Measurements from ENCODE around the gene VAV1.
"Not testable (repeated sequence)": the region's sequence is repeated elsewhere in the genome, so short reads cannot be mapped to it uniquely, and the experiment has no call there.

Gene VAV1

GRCh38 chr19:6793411-6793810 is 20.9 kb downstream of the VAV1 start:
- DNase-seq = no peak

GRCh38 chr19:6793973-6794372 is 21.5 kb downstream of the VAV1 start:
- no peak for DNase-seq

DNA sequence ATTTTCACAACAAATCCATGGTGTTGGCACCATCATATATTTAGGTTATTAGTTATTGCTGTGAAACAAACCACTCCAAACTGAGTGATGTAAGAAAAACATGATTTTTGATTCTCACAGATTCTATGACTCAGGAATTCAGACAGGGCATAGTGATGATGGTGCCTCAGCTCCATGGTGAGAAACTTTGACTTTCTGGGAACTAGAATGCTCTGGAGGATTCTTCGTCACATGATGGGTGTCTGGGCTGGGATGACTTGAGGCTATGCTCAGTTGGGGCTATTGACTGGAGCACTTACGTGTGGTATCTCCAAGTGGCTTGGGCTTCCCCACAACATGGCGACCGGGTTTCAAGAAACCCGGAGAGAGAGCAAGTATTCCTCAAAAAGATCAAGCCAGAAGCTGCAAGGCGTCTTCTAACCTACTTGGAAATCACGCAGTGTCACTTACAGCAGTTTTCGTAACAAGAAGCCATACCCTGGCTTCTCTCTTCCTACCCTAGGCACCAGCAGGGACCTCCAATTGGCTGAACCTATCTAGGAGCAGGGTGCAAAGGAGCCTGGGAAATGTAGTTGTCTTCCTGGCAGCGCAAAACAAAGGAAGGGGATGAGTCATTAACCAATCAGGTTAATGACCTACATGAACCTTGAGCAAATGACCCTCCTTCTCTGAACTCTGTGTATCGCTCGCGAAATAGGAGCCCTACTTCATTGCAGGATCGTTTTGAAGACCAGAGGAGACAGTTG is 22.4 kb downstream of the VAV1 start:
- no peak for DNase-seq

DNA sequence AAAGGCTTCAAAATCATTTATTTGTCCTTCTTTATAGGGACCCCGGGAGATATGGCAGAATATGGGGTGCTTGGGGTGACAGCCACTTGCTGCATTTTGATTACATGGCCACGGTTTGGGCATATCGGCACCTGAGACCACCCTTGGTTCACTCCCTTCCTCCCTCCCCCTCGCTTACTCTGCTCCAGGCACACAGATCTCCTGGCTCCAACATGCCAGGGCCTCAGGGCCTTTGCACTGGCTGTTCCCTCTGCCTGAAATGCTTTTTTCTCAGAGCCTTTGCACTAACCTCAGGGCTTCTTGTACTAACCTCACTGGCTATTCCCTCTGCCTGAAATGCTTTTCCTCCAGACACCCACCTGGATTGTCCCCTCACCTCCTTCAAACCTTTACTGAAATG is 23.8 kb downstream of the VAV1 start:
- DNase-seq = no peak

DNA sequence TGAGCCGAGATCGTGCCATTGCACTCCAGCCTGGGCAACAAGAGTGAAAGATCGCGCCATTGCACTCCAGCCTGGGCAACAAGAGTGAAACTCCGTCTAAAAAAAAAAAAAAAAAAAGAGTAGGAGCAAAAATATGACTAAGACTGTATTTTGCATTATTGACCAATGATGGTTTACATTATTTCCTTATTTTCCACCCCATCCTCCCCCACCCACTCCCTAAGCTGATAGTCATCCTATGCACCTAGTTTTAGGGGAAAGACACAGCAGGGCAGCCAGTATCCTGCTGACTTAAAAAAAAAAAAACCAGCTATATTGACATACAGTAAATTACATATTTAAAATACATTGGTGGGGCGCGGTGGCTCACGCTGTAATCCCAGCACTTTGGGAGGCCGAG is 25.1 kb downstream of the VAV1 start:
- no peak for DNase-seq

DNA sequence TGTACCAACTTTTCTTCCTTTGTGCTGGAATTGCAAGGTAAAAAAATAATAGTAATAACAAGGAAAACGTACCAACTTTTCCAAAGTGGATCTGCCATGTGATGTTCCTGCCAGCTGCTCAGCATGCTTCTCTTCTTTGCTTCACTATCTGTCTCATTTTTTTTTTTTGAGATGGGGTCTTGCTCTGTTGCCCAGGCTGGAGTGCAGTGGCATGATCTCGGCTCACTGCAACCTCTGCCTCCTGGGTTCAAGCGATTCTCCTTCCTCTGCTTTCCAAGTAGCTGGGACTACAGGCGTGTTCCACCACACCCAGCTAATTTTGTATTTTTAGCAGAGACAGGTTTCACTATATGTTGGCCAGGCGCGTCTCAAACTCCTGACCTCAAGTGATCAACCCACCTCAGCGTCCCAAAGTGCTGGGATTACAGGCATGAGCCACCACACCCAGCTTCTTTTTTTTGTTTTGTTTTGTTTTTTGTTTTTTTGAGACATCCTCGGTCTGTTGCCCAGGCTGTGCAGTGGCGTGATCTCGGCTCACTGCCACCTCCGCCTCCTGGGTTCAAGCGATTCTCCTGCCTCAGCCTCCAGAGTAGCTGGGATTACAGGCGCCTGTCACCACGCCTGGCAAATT is 27.8 kb downstream of the VAV1 start:
- not testable (repeated sequence) for DNase-seq

DNA sequence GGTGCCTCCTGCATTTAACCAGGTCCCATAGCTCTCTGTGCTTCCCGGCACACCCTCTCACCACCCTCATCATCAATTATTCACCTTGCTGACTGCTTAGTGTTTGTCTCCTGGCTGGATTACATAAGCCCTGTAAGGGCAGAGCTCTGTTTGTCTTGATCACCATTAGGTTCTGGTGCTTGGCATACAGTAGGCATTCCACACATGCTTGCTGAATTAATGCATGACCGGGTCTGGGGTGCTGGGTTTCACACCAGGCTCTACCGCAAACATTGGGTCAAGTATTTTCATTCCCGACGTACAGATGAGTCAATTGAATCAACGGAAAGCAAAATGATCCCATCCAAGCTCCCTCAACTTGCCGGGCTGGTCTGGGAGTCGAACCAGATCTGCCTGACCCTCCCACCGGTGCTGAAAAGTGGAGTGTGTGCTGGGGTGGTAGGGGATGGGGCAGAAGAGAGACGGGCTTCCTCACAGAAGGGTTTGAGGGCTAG is 28.5 kb downstream of the VAV1 start:
- DNase-seq = no peak

DNA sequence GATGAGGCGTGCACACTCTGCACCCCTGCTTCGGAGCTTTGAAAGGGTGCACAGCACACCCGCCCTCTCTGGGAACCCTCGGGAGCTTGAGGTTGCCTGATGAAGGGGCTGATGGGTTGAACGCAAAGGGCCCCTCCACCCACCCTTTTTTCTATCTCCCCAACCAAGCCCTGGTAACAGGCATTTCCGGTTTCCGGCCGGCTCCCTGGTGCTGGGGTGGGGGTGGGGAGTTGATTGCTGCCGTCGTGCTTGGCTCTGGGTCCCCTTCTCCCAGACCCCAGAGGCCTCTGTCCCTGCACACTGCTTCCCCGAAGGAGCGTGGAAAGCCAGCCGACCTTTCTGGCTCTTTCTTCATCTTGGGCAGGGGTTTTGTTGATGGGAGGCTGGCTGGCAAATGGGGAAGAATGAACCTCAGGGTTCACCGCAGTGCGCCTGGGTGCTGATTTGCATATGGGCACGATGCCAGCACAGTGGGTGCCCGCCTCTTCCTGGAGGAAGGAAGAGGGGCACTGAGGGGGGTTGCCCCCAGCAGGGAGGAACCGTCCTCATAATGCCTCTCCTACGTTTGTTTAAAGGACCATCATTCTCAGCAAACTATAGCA is 29.1 kb downstream of the VAV1 start:
- DNase-seq = peak; percentile 69

GRCh38 chr19:6802336-6803035 is 30.0 kb downstream of the VAV1 start:
- DNase-seq = peak; percentile 51

DNA sequence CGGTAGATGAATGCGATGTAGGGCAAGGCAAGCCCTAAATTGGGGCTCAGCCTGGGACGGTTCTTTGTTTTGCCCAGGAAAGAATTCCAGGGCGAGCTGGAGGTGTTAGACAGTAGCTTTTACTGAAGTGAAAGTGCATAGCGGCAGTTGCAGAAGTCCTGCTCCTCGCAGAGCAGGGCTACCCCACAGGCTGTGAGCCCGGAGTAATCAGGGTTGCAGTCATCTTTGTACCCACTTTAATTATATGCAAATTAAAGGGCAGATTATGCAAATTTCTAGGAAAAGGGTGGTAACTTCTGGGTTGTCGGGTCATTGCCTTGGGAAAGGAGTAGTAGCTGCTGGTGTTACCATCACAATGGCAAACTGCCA is 30.5 kb downstream of the VAV1 start:
- DNase-seq = no peak

GRCh38 chr19:6806488-6806887 is 34.0 kb downstream of the VAV1 start:
- DNase-seq = no peak

DNA sequence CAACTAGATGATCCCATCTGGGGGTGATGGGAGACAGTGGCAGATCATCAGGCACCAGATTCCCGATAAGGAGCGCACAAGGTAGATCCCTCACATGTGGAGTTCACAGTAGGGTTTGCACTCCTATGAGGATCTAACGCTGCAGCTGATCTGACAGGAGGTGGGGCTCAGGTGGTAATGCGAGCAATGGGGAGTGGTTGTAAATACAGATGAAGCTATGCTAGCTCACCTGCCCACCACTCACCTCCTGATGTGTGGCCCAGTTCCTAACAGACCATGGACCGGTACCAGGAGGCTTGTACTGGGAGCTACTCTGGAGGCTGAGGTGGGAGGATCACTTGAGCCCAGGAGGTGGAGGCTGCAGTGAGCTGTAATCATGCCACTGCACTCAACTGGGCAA is 34.8 kb downstream of the VAV1 start:
- DNase-seq = no peak

DNA sequence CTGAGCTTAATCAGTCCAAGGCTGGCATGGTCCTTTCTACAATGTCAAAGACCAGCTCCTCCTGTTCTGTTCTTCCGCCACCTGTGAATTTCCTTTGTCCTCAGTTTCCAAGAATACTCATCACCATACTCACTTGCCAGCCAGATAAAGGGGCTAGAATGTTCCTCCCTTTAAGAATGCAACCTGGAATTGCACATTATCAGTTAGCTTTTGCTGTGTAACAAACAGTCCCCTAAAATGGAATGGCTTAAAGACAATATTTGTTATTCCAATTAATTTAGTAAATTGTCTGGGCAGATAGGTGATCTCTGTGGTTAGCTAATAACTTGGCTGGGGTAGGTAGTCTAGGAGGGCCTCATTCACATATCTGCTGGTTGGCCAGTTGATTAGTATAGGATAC is 36.0 kb downstream of the VAV1 start:
- no peak for DNase-seq

DNA sequence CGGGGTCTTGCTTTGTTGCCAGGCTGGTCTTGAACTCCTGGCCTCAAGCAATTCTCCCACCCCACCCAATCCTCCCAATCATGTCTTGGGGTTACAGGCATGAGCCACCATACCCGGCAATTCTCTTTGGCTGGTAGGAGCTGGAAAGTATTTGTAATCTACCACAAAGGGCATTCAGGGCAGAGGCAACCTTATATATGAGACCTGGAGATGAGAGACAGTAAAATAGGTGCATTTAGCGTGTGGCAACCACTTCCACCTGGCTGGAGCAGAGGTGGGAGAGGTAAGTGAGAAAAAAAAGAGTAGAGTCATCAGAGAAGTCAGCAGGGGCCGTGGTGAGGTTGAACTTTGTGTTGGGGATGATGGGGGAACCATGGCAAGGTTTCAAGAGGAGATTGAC is 36.8 kb downstream of the VAV1 start:
- DNase-seq = no peak

DNA sequence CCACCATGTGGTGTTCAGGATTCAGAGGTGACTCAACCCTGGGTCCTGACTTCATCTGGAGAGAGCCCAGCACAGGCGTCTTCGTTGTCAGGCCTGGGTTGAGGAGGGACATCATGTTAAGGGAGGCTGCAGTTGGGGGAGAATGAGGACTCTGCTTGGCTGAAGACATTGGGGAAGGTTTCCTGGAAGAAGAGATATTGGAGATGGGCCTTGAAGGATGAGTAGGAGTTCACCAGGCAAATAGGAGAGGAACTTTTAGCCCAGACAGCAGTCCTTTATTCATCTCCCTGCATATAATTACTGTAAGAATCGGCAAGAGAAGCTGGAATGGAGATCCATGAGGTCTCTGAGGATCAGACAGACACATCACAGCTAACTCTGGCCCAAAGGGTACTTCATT is 38.9 kb downstream of the VAV1 start:
- no peak for DNase-seq

- no peak for DNase-seq
These were observed 39.4 kb downstream of the VAV1 start for GRCh38 chr19:6811906-6812305.

GRCh38 chr19:6812612-6813011 is 40.1 kb downstream of the VAV1 start:
- no peak for DNase-seq

DNA sequence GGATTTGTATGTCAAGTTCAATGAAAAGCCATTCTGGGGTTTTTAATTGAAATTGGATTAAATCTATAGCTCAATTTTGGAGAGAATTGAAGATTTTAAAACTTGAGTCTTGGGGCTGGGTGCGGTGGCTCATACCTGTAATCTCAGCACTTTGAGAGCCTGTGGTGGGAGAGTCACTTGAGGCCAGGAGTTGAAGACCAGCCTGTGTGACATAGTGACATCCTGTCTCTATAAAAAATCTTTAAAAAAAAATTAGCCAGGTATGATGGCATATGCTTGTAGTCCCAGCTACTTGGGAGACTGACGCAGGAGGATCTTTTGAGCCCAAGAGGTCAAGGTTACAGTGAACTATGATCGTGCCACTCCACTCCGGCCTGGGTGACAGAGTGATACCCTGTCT is 41.2 kb downstream of the VAV1 start:
- DNase-seq = no peak

GRCh38 chr19:6817179-6817578 is 44.7 kb downstream of the VAV1 start:
- no peak for DNase-seq

- no peak for DNase-seq
These were observed 45.7 kb downstream of the VAV1 start for GRCh38 chr19:6818246-6818645.

DNA sequence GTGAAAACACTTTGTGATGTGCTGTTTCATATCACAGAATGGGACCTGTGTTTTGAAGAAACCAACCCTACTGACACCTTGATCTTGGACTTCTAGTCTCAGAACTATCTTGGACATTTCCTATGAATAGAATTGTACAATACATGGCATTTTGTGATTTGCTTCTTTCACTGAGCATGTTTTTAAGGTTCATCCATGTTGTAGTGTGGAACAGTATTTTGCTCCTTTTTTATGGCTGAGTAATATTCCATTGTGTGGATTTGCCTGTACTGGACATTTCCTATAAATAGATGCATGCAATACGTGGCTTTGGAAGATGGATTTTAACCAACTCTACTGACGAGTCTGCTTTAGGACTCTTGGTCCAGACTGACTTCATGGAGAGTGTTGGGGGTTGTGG is 46.8 kb downstream of the VAV1 start:
- DNase-seq = no peak

- DNase-seq = no peak
These were observed 47.7 kb downstream of the VAV1 start for GRCh38 chr19:6820237-6820636.

DNA sequence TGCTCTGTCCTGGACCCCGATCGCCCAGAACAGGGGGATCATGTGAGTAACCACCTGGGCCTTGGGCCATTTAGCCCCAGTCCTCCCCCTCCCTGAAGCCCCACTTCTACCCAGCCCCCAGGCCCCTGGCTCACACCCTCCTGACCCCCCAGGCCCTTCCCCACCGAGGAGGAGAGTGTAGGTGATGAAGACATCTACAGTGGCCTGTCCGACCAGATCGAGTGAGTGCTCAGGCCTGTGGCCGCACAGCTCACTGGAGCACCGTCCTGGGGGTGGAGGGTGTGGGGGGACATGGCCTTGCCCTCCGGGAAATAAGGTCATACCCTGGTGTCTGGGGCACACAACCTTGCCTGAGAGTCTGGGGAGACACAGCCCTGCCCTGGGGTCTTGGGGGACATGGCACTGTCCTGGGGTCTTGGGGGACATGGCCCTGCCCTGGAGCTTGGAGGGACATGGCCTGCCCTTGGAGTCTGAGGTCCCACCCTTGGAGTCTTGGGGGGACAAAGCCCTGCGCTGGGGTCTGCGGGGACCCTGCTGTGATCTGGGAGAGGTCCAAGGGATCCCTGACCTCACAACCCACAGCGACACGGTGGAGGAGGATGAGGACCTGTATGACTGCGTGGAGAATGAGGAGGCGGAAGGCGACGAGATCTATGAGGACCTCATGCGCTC is 49.3 kb downstream of the VAV1 start:
- no peak for DNase-seq

Data from activated CD4-positive, alpha-beta T cell treated with anti-CD3 and anti-CD28 coated beads, Interleukin-2, amount 50 U/mL, for 1 hour (primary cell).